GM23338 (cell line): ENCODE measurements around the gene PIGP.

ENCODE experiments used
- CTCF ChIP-seq, 2 experiments: fragments of 200-600 bp in 1 of 2; sonication (generic) in 1 of 2; conservative IDR thresholded peaks; 2 replicates each; pipeline versions ENCODE4 v1.5.1 to v1.6.1; 2016 to 2017; ENCODE audit warnings: antibody characterized with exemption in 2 of 2, low read depth in 2 of 2, mild to moderate bottlenecking in 2 of 2, moderate library complexity in 1 of 2
- EZH2 ChIP-seq: fragments of 200-600 bp; sonication (generic); IDR thresholded peaks from one replicate; pipeline ENCODE4 v1.8.0; 2017; ENCODE audit warnings: antibody characterized with exemption, mild to moderate bottlenecking, low read depth; ENCODE audit not compliant: unreplicated experiment

DNA sequence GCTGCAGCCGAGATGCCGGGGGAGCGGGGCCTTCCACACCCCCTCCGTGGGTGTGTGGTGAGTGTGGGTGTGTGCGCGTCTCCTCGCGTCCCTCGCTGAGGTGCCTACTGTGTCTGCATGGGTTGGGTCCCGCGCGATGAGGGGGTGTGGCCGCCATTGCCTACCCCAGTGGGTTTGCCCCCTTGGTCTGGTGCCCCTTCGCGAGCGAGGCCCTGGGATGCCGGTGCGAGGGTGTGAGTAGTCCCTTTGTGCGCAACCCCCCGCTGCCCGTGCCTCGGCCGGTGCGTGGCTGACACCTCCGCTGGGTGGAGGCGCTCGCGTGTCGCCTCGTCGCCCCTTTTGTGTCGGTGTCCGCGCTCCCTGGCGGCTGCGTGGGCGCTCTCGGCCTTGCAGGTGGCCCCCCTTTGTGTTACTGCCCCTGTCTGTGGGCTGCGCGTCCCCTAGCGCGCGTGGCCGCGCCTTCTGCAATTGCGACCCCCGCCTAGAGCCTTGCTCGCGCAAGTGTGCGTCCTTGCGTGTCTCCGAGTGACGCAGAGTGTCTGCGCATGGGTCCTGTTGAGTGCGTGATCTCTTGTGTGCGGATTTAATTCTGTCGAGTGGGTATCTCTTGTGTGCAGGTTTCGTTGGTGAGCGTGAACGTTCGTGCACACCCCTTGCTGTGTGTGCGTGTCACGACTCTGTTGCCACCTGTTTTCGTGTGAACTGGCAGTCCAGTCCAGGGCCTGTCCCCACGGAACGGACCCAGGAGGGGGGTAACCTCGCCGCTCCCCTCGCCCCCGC is 736 bp upstream of the PIGP start:
- no peak for TF ChIP-seq CTCF (conservative IDR thresholded peaks at IDR 0.05; ENCODE audit: low read depth in 2 of 2)
- TF ChIP-seq EZH2, result no peak
